ENCODE measurements around the gene SSR2.
"Not testable (repeated sequence)": the region's sequence is repeated elsewhere in the genome, so short reads cannot be mapped to it uniquely, and the experiment has no call there.

Gene SSR2

GRCh38 chr1:156048663-156049258 lies 28.0 kb upstream of the SSR2 start:
- DNase-seq (ENCODE audit: low read depth in 4 of 4, low spot score in 1 of 4) = no peak

GRCh38 chr1:156045076-156045475 lies 24.3 kb upstream of the SSR2 start:
- DNase-seq (ENCODE audit: low read depth in 4 of 4, low spot score in 1 of 4) = no peak

- DNase-seq (ENCODE audit: low read depth in 4 of 4, low spot score in 1 of 4) = no peak
These were observed 22.1 kb upstream of the SSR2 start for GRCh38 chr1:156042828-156043227.

DNA sequence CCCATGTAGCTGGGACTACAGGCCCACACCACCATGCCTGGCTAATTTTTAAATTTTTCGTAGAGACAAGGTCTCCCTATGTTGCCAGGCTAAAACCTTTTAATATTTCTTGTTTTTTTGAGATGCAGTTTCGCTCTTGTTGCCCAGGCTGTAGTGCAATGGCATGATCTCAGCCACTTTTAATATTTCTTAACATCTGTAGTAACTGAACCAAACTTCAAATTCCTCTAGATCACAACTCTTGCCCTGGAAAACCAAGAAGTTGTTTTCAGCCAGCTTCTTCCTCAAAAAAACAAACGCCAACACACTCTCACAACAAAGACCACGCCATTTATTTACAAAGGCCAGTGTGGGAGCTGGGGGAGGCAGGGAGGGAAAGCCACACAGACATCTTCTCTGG lies 14.2 kb upstream of the SSR2 start:
- DNase-seq (ENCODE audit: low read depth in 4 of 4, low spot score in 1 of 4) = not testable (repeated sequence)

DNA sequence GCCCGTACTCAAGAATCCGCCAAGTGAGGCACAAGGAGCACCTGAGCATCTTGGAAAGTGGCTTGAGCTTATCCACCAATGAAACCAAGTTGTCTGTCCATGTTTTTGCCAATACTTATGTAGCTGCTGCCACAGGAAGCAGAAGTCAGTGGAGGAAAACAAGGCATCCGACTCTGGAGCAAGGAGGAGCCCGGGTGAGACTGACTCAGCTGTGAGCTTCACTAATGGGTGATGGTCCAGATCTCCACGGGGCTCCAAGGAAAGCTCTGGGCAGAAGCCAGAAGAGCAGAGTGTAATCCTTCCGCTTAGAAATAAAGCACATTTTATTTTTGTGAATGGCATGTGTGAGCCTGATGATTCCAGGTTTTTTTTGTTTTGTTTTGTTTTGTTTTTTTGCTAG lies 12.3 kb upstream of the SSR2 start:
- no peak for DNase-seq (ENCODE audit: low read depth in 4 of 4, low spot score in 1 of 4)

GRCh38 chr1:156026588-156026987 lies 5.8 kb upstream of the SSR2 start:
- DNase-seq (ENCODE audit: low read depth in 4 of 4, low spot score in 1 of 4) = no peak

GRCh38 chr1:156025876-156026275 lies 5.1 kb upstream of the SSR2 start:
- DNase-seq (ENCODE audit: low read depth in 4 of 4, low spot score in 1 of 4) = peak in 1 of 4 experiments; percentile 5

- no peak for DNase-seq (ENCODE audit: low read depth in 4 of 4, low spot score in 1 of 4)
These were observed 4.0 kb upstream of the SSR2 start for GRCh38 chr1:156024801-156025200.

GRCh38 chr1:156021954-156022353 lies 1.2 kb upstream of the SSR2 start:
- no peak for DNase-seq (ENCODE audit: low read depth in 4 of 4, low spot score in 1 of 4)

GRCh38 chr1:156021093-156021428 lies 310 bp upstream of the SSR2 start:
- no peak for DNase-seq (ENCODE audit: low read depth in 4 of 4, low spot score in 1 of 4)

DNA sequence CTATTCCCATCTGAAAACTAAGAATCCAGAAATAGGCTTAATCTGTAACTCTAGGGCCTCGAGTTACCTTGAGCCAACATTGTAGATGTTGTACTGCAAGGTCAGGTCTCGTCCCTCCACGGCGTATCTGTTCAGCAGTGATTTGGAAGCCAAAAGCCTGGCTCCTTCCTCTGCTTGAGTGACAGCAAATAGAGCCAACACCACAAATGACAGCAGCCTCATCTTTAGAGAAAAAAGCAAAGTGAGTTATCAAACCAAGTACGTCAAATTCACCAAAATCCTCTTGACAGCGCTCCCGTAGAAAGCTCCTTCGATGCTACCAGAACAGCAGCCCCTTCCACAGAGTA lies 832 bp downstream of the SSR2 start:
- no peak for DNase-seq (ENCODE audit: low read depth in 4 of 4, low spot score in 1 of 4)

DNA sequence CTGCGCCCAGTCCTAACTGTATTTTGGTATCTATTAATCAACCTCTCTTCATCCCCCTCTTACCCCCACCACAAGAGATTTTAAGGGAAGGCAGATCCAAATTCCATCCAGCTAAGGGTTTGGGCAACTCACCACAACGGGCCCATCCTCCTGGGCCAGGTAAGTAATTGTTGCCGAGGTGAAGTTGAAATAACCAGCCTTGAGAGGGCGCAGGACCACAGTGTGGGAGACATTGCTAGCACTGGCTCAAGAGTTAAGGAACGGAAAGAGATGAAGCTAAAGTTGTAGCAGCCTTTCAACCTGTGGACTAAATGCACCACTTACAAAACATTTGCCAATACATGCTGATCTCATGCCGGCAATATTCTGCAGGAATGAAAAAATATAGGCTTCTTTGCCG lies 5.9 kb downstream of the SSR2 start:
- DNase-seq (ENCODE audit: low read depth in 4 of 4, low spot score in 1 of 4) = no peak

DNA sequence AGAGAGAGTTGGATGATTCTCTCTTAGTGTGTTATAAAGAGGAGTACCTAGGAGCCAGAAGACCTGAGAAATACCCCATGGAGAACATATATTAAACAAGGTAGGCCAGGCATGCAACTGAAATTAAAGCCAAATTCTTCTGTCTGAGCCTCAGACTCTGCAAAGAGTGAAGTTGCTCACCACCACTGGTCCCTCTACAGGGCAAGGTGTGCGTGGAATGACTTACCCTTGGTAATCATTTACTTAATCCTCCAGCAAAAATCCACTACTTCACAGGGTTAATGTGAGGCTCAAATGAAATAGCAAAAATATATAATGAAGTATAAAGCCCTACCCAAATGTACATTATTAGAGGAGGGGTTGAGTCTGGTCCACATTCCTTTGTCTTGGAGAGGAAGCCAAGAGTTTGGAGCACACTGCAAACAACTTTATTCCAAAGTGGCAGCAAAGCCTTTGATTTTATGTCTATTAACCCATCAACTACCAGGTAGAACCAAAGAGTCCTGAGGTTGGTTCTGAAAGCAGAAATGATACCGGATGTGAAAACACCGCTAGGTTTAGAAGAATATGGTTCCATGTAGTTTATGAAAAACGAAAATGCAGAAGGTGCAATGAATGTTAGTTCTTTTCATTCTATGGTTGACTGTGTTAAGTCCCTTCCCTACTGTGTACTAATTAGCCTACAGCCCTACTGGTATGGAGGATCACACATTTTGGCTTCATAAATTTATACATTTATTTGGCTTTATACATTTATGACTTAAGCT lies 8.5 kb downstream of the SSR2 start:
- DNase-seq (ENCODE audit: low read depth in 4 of 4, low spot score in 1 of 4) = no peak

DNA sequence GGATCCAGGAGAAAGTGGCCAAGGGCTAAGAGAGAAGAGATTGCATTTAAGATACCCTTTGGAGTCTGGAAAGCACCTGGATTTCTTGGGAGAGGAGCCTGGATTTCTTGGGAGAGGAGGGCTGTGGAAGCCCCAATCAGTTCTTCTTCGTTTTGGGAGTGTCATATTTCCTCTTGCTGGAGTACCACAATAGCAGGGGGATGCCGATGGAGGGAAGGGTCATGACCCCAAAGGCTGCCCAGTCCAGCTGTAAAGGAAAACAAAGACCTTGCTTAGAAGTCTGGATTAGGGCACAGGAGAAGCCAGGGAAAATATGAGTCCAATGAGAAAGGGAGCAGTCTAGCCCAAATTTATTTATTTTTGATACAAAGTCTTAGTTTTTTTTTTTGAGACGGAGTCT lies 11.3 kb downstream of the SSR2 start:
- no peak for DNase-seq (ENCODE audit: low read depth in 4 of 4, low spot score in 1 of 4)

GRCh38 chr1:156006666-156007376 lies 13.9 kb downstream of the SSR2 start:
- DNase-seq (ENCODE audit: low read depth in 4 of 4, low spot score in 1 of 4) = no peak

GRCh38 chr1:156004843-156005584 lies 15.7 kb downstream of the SSR2 start:
- no peak for DNase-seq (ENCODE audit: low read depth in 4 of 4, low spot score in 1 of 4)

DNA sequence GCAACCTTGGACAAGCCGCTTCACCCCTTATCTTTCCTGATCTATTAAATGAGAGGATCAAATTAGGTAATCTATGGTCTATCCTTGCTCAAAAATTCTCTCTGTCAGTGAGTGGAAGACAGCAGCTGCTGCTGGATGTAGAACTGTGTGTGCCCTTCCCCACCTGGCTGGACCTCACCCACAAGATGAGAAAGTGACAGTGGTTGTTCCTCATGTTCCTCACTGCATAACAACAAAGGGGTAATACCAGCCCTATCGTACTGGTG lies 16.9 kb downstream of the SSR2 start:
- no peak for DNase-seq (ENCODE audit: low read depth in 4 of 4, low spot score in 1 of 4)

GRCh38 chr1:156002188-156002911 lies 18.4 kb downstream of the SSR2 start:
- no peak for DNase-seq (ENCODE audit: low read depth in 4 of 4, low spot score in 1 of 4)

GRCh38 chr1:156001662-156002171 lies 19.0 kb downstream of the SSR2 start:
- DNase-seq (ENCODE audit: low read depth in 4 of 4, low spot score in 1 of 4) = no peak

- DNase-seq (ENCODE audit: low read depth in 4 of 4, low spot score in 1 of 4) = no peak
These were observed 19.6 kb downstream of the SSR2 start for GRCh38 chr1:156001021-156001661.

- DNase-seq (ENCODE audit: low read depth in 4 of 4, low spot score in 1 of 4) = no peak
These were observed 20.8 kb downstream of the SSR2 start for GRCh38 chr1:155999964-156000363.

Data from stimulated activated CD4-positive, alpha-beta T cell treated with anti-CD3 and anti-CD28 coated beads, Interleukin-1b, Interleukin-23, amount 100 ng/mL, for 24 hours (primary cell).